A549 (cell line): ENCODE data around the gene DPYD. TPM values are rescaled to one million over a fixed set of nuclear protein-coding genes. Genes with fewer than 3 reads are reported as not detected.

Source experiments
- ATAC-seq, 2 experiments: fragments of 200-7000 bp in 1 of 2; fragments of >200 bp in 1 of 2; cut with Nextera tagmentation in 1 of 2; cut with Tn5 transposase in 1 of 2; 3 replicates each; pipeline versions ENCODE4 v1.8.0 to v1.9.1; 2018 to 2020; ENCODE audit warnings: mild to moderate bottlenecking in 1 of 2, moderate library complexity in 1 of 2
- CTCF ChIA-PET: fragments of 300-600 bp; sonication (Branson Sonifier 250); formaldehyde crosslinking; extraction: SDS; loops from one replicate; lab custom pipeline; 2021; ENCODE audit warnings: antibody characterized with exemption, inconsistent platforms; lab: Yijun Ruan, JAX
- POLR2A ChIA-PET: fragments of 350-600 bp; formaldehyde crosslinking; extraction: SDS; loops from one replicate; lab custom pipeline; 2021; ENCODE audit warnings: antibody characterized with exemption, inconsistent platforms; lab: Yijun Ruan, JAX
- DNase-seq, 2 experiments: peaks; one replicate each; pipeline versions ENCODE4 v3.0.0 to v3.0.0-alpha.2; 2011 to 2016; ENCODE audit warnings: low read depth in 1 of 2, low spot score in 1 of 2
- FAIRE-seq: peaks from 2 replicates; lab custom pipeline; 2011; peaks lifted over from hg19 to GRCh38; lab: Jason Lieb, UNC
- H3K27ac ChIP-seq, 2 experiments: fragments of >200 bp; sonication (Bioruptor Twin); formaldehyde crosslinking; 3 replicates each; pipeline ENCODE4 v1.5.1; 2016 to 2017
- H3K4me1 ChIP-seq: fragments of >200 bp; sonication (Bioruptor Twin); formaldehyde crosslinking; 3 replicates; pipeline ENCODE4 v1.6.1; 2016
- H3K4me2 ChIP-seq: fragments of >200 bp; sonication (Bioruptor Twin); formaldehyde crosslinking; 3 replicates; pipeline ENCODE4 v1.6.1; 2016
- H3K4me3 ChIP-seq: fragments of >200 bp; sonication (Bioruptor Twin); formaldehyde crosslinking; 3 replicates; pipeline ENCODE4 v1.5.1; 2016
- H3K9me3 ChIP-seq: fragments of >200 bp; sonication (Bioruptor Twin); formaldehyde crosslinking; 3 replicates; pipeline ENCODE4 v1.6.1; 2016
- CHD2 ChIP-seq: fragments of 150-350 bp; IDR thresholded peaks from 2 replicates; pipeline ENCODE4 v1.6.1; 2014; ENCODE audit warnings: low read length; ENCODE audit not compliant: partially characterized antibody
- CHD4 ChIP-seq: fragments of 200-600 bp; sonication (generic); IDR thresholded peaks from 2 replicates; pipeline ENCODE4 v1.6.1; 2016; ENCODE audit warnings: antibody characterized with exemption, mild to moderate bottlenecking, borderline replicate concordance
- E2F6 ChIP-seq: IDR thresholded peaks from 2 replicates; pipeline ENCODE4 v1.6.1; 2012; ENCODE audit warnings: low read depth, borderline replicate concordance
- EHF ChIP-seq: fragments of 250-450 bp; sonication (Bioruptor Pico); IDR thresholded peaks from 2 replicates; pipeline ENCODE4 v1.5.0; 2020; ENCODE audit warnings: mild to moderate bottlenecking
- ELK1 ChIP-seq: fragments of 150-350 bp; IDR thresholded peaks from 2 replicates; pipeline ENCODE4 v1.6.1; 2014; ENCODE audit warnings: low read depth, mild to moderate bottlenecking, low read length
- EP300 ChIP-seq, 2 experiments: fragments of >200 bp; sonication (Bioruptor Twin); formaldehyde crosslinking; IDR thresholded peaks; 2 replicates in 1 of 2; 3 replicates in 1 of 2; pipeline ENCODE4 v1.6.1; 2016 to 2017
- ESRRA ChIP-seq: fragments of 150-350 bp; IDR thresholded peaks from 2 replicates; pipeline ENCODE4 v1.6.1; 2014; ENCODE audit warnings: mild to moderate bottlenecking, low read length, borderline replicate concordance
- FOSB ChIP-seq: fragments of 250-450 bp; sonication (Bioruptor Pico); IDR thresholded peaks from 2 replicates; pipeline ENCODE4 v1.5.0; 2020; ENCODE audit warnings: mild to moderate bottlenecking, moderate library complexity
- HES2 ChIP-seq: fragments of >200 bp; sonication (Bioruptor Twin); formaldehyde crosslinking; IDR thresholded peaks from 2 replicates; pipeline ENCODE4 v1.6.1; 2016
- HEYL ChIP-seq: fragments of 250-450 bp; sonication (Bioruptor Pico); IDR thresholded peaks from 2 replicates; pipeline ENCODE4 v1.8.0; 2021; ENCODE audit warnings: mild to moderate bottlenecking, moderate library complexity
- HOXB13 ChIP-seq: fragments of 250-450 bp; sonication (Bioruptor Pico); IDR thresholded peaks from 2 replicates; pipeline ENCODE4 v1.5.0; 2020; ENCODE audit warnings: low read depth, mild to moderate bottlenecking, moderate library complexity
- JUNB ChIP-seq: fragments of >200 bp; sonication (Bioruptor Twin); formaldehyde crosslinking; IDR thresholded peaks from 2 replicates; pipeline ENCODE4 v1.6.1; 2016
- KDM1A ChIP-seq: fragments of 200-600 bp; sonication (generic); IDR thresholded peaks from 2 replicates; pipeline ENCODE4 v1.6.1; 2016; ENCODE audit warnings: low read depth, mild to moderate bottlenecking
- KDM5A ChIP-seq: fragments of 200-600 bp; sonication (generic); IDR thresholded peaks from 2 replicates; pipeline ENCODE4 v1.6.1; 2016; ENCODE audit warnings: antibody characterized with exemption, mild to moderate bottlenecking
- MAZ ChIP-seq: fragments of 150-350 bp; IDR thresholded peaks from 2 replicates; pipeline ENCODE4 v1.6.1; 2014; ENCODE audit warnings: antibody characterized with exemption, low read depth, low read length, borderline replicate concordance
- NFE2L2 ChIP-seq: fragments of 150-350 bp; conservative IDR thresholded peaks from 2 replicates; pipeline ENCODE4 v1.6.1; 2014; ENCODE audit warnings: low read length
- POLR2AphosphoS2 ChIP-seq: conservative IDR thresholded peaks from 2 replicates; pipeline ENCODE4 v1.6.1; 2012; ENCODE audit warnings: low read length, improper control_type of control experiment, inconsistent platforms
- RAD21 ChIP-seq, 2 experiments: fragments of >200 bp in 1 of 2; sonication (Bioruptor Twin) in 1 of 2; formaldehyde crosslinking in 1 of 2; IDR thresholded peaks in 1 of 2; conservative IDR thresholded peaks in 1 of 2; 2 replicates in 1 of 2; 3 replicates in 1 of 2; pipeline ENCODE4 v1.6.1; 2012 to 2018; ENCODE audit warnings: inconsistent platforms in 1 of 2
- RCOR1 ChIP-seq: fragments of 150-350 bp; IDR thresholded peaks from 2 replicates; pipeline ENCODE4 v1.6.1; 2014; ENCODE audit warnings: antibody characterized with exemption, low read length, low read depth
- RNF2 ChIP-seq: fragments of 200-600 bp; sonication (generic); IDR thresholded peaks from 2 replicates; pipeline ENCODE4 v1.6.1; 2016; ENCODE audit warnings: low read depth, mild to moderate bottlenecking, antibody characterized with exemption, moderate library complexity, borderline replicate concordance
- SMC3 ChIP-seq: fragments of >200 bp; sonication (Bioruptor Twin); formaldehyde crosslinking; IDR thresholded peaks from 3 replicates; pipeline ENCODE4 v1.6.1; 2018; ENCODE audit warnings: inconsistent platforms
- SREBF2 ChIP-seq: fragments of 450-650 bp; IDR thresholded peaks from 2 replicates; pipeline ENCODE4 v1.6.1; 2014; ENCODE audit warnings: mild to moderate bottlenecking, moderate library complexity
- ZC3H11A ChIP-seq: fragments of 450-650 bp; IDR thresholded peaks from 2 replicates; pipeline ENCODE4 v1.6.1; 2014; ENCODE audit warnings: antibody characterized with exemption, mild to moderate bottlenecking
- ZNF302 ChIP-seq: fragments of 250-450 bp; sonication (Bioruptor Pico); IDR thresholded peaks from 2 replicates; pipeline ENCODE4 v1.9.0; 2021; ENCODE audit warnings: inconsistent platforms, mild to moderate bottlenecking, moderate library complexity
- WGBS: methylation state at CpG from one replicate; pipeline ENCODE4 v1.1.6; 2017; ENCODE audit errors: missing lambda C conversion rate; 5-methylcytosine and 5-hydroxymethylcytosine counted together
- polyA plus RNA-seq, 4 experiments: library from polyadenylated mRNA; depleted of rRNA in 3 of 4; stranded (reverse); fragments of >200 nt; fragmentation: RNase III in 1 of 4; extraction: RNeasy Plus Mini Kit Qiagen cat#74134 plus additional on column Dnase treatment in 1 of 4; gene quantifications; 2 replicates in 3 of 4; 3 replicates in 1 of 4; pipeline ENCODE4 v1.2.3, GENCODE V29; 2011 to 2017
- TF ChIP-seq, protein P1 (sequence below): fragments of >200 bp; sonication (Bioruptor Twin); formaldehyde crosslinking; IDR thresholded peaks from 3 replicates; pipeline ENCODE4 v1.6.1; 2016
- TF ChIP-seq, protein P2 (sequence below): fragments of >200 bp; sonication (Bioruptor Twin); formaldehyde crosslinking; IDR thresholded peaks from 3 replicates; pipeline ENCODE4 v1.5.1; 2016

The DPYD gene
- polyA plus RNA-seq, 2 of the 4 experiments (the other 2 are of a cell fraction), result 5.9 to 7.5 TPM

GRCh38 chr1:97802011-97802410, 118.8 kb downstream of the DPYD start (continued):
- TF ChIP-seq, protein P1, sequence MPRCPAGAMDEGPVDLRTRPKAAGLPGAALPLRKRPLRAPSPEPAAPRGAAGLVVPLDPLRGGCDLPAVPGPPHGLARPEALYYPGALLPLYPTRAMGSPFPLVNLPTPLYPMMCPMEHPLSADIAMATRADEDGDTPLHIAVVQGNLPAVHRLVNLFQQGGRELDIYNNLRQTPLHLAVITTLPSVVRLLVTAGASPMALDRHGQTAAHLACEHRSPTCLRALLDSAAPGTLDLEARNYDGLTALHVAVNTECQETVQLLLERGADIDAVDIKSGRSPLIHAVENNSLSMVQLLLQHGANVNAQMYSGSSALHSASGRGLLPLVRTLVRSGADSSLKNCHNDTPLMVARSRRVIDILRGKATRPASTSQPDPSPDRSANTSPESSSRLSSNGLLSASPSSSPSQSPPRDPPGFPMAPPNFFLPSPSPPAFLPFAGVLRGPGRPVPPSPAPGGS, result no peak
- TF ChIP-seq SREBF2 (no peak), HOXB13 (CRISPR knock-in tag) (no peak), EHF (no peak), RNF2 (no peak), POLR2AphosphoS2 (no peak), NFE2L2 (no peak), RCOR1 (no peak), ZC3H11A (no peak)

- Histone ChIP-seq H3K9me3 (no peaks in the 10 kb centered on the region), H3K4me1 (peaks cover 10% of the 10 kb centered on the region), H3K4me2 (no peak overlapping the region), H3K27ac (no peak overlapping the region; a peak in 1 of 6 replicates)
- 73% methylated on average over 2 of the region's 2 CpGs for WGBS
- ATAC-seq, result no peak
- no peak for FAIRE-seq
- CTCF ChIA-PET, result no interaction called here
- TF ChIP-seq KDM5A (no peak), JUNB (no peak), HES2 (no peak), CHD4 (no peak), KDM1A (no peak), EP300 (IDR thresholded peaks at IDR 0.05) (no peak), HEYL (no peak), ELK1 (no peak), SMC3 (no peak), CHD2 (no peak), EHF (no peak), E2F6 (no peak), ZNF302 (CRISPR knock-in tag) (no peak), MAZ (no peak), ESRRA (no peak), RAD21 (conservative IDR thresholded peaks at IDR 0.05 in 1 of 2, IDR thresholded peaks at IDR 0.05 in 1 of 2) (no peak), FOSB (CRISPR knock-in tag) (no peak)
- TF ChIP-seq, protein P2, sequence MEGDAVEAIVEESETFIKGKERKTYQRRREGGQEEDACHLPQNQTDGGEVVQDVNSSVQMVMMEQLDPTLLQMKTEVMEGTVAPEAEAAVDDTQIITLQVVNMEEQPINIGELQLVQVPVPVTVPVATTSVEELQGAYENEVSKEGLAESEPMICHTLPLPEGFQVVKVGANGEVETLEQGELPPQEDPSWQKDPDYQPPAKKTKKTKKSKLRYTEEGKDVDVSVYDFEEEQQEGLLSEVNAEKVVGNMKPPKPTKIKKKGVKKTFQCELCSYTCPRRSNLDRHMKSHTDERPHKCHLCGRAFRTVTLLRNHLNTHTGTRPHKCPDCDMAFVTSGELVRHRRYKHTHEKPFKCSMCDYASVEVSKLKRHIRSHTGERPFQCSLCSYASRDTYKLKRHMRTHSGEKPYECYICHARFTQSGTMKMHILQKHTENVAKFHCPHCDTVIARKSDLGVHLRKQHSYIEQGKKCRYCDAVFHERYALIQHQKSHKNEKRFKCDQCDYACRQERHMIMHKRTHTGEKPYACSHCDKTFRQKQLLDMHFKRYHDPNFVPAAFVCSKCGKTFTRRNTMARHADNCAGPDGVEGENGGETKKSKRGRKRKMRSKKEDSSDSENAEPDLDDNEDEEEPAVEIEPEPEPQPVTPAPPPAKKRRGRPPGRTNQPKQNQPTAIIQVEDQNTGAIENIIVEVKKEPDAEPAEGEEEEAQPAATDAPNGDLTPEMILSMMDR, result no peak
- TF ChIP-seq, all 56 proteins: peak for 0
- no peak overlapping the region for H3K4me3 ChIP-seq
- no peak for DNase-seq
- POLR2A ChIA-PET, result no interaction called here
Observed at GRCh38 chr1:97797403-97798183, 123.2 kb downstream of the DPYD start.
